Activated T-cell treated with anti-CD3 and anti-CD28 coated beads, Interleukin-2, amount 50 U/mL, for 72 hours (primary cell): ENCODE data around the gene ARL6. TPM values are rescaled to one million over a fixed set of nuclear protein-coding genes. Genes with fewer than 3 reads are reported as not detected.

Source experiments
- ATAC-seq, 2 donors: fragments of 150-1000 bp; cut with Tn5 transposase; replicated peaks in 1 of 2; 2 replicates each; pipeline ENCODE4 v1.10.0; 2021; ENCODE audit warnings: moderate library complexity in 2 of 2, mild to moderate bottlenecking in 1 of 2
- DNase-seq, 2 donors: peaks; one replicate each; pipeline ENCODE4 v3.0.0; 2021 to 2022; ENCODE audit warnings: mixed read lengths in 1 of 2
- H3K27ac Mint-ChIP-seq: one replicate; pipeline ENCODE4 v1.8.0; 2022; ENCODE audit warnings: mild to moderate bottlenecking, moderate library complexity, mixed read lengths
- H3K27me3 Mint-ChIP-seq: one replicate; pipeline ENCODE4 v1.8.0; 2022; ENCODE audit warnings: low read depth, mixed read lengths
- H3K36me3 Mint-ChIP-seq, 2 donors: one replicate each; pipeline ENCODE4 v1.8.0; 2022; ENCODE audit warnings: mixed read lengths in 2 of 2, mild to moderate bottlenecking in 1 of 2; ENCODE audit not compliant: insufficient read depth in 2 of 2
- H3K4me1 Mint-ChIP-seq: one replicate; pipeline ENCODE4 v1.8.0; 2022; ENCODE audit warnings: low read depth, mixed read lengths
- H3K4me3 Mint-ChIP-seq, 2 donors: one replicate each; pipeline ENCODE4 v1.8.0; 2022; ENCODE audit warnings: mild to moderate bottlenecking in 2 of 2, mixed read lengths in 2 of 2, moderate library complexity in 2 of 2
- H3K9me3 Mint-ChIP-seq, 2 donors: one replicate each; pipeline ENCODE4 v1.8.0; 2022; ENCODE audit warnings: mixed read lengths in 2 of 2
- total RNA-seq, 2 donors: library from RNA; stranded (reverse); gene quantifications; one replicate each; pipeline ENCODE4 v1.2.3, GENCODE V29; 2022

The ARL6 gene
- total RNA-seq = 1 to 10 TPM; 1.3 to 2.8 TPM

DNA sequence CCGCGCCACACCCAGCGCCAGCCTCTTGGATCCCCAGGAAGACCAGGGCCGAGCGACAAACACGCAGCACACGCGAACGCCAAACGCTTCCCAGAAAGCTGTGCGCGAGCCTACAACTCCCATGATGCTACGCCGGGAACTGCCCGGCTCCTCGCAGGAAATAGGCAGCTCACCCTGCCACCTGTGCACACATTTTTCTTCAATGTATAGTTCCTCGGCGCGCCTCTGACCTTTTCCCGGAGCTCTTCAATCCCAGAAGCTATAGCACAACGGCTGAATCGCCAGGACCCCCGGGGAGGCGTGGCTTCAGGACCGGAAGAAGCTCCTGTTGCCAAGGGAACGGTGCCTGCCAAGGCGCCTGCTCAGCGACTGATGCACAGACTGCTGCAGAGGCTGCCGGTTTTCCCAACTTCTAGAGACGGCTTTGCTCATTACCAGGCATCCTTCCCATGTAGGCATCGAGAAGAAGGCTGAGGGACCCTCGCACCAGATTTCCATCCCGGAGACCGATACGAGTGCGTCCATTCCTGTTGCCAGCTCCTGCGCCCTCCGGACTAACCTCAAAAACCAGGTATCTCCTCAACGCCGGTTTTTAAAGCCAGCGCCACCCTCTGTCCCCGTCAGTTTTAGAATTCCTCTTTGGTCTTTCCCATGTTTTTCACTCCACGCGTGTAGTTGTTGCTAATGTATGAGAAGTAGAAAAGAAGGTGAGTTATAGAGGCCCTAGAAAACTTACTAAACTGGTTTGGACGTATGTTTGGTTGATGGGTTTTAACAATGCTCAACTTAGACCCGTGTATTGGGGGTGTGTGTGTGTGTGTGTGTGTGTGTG is at the start of gene ARL6:
TSS of gene ARL6 (plus strand) at position 352 of the 832 bp plus-strand sequence. CDS start 3,350 bp downstream, outside the sequence.
- DNase-seq (peak; percentile 74 to 75), ATAC-seq (peak; percentile 94 to 95)
- Mint-ChIP-seq H3K4me1 (peaks cover 21% of the 10 kb centered on the region), H3K36me3 (peaks cover 0 to 3% of the 10 kb centered on the region in 2 donors), H3K27ac (peak within 1 kb of the TSS; percentile 95), H3K4me3 (peak within 1 kb of the TSS; percentile 96 to 98), H3K9me3 (no peaks in the 10 kb centered on the region), H3K27me3 (no peaks in the 10 kb centered on the region)

- Mint-ChIP-seq H3K36me3 (no peaks in the 10 kb centered on the region), H3K9me3 (no peaks in the 10 kb centered on the region), H3K4me1 (no peaks in the 10 kb centered on the region), H3K4me3 (no peak overlapping the region), H3K27me3 (no peaks in the 10 kb centered on the region), H3K27ac (no peak overlapping the region)
- DNase-seq = peak; percentile 60 to 65
- ATAC-seq = peak; percentile 65 to 67
Measured at GRCh38 chr3:97719156-97719821, 45.3 kb upstream of the ARL6 start.

DNA sequence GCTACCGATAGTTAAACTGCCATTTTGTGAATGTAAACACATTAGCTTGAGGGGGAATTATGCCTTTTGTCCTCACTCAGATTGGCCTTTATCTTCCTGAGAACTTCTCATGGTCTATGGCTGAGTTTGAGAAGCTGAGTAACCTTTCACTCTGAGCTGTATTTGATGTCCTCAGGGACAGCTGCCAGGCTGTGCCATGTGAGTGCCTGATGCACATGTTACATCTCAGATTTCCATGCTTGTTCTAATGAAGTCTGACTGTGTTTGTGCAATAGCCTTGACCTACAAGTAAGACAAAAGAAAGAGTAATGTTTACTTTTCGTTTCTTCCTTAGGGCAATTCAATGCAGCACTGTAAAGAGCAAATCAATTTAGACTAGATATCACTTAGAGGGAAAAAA is 44.1 kb upstream of the ARL6 start:
- no peak for ATAC-seq
- no peaks in the 10 kb centered on the region for H3K9me3 Mint-ChIP-seq
- no peaks in the 10 kb centered on the region for H3K4me1 Mint-ChIP-seq
- H3K4me3 Mint-ChIP-seq = no peak overlapping the region
- no peak for DNase-seq
- H3K27ac Mint-ChIP-seq = no peak overlapping the region
- no peaks in the 10 kb centered on the region for H3K36me3 Mint-ChIP-seq
- no peaks in the 10 kb centered on the region for H3K27me3 Mint-ChIP-seq

DNA sequence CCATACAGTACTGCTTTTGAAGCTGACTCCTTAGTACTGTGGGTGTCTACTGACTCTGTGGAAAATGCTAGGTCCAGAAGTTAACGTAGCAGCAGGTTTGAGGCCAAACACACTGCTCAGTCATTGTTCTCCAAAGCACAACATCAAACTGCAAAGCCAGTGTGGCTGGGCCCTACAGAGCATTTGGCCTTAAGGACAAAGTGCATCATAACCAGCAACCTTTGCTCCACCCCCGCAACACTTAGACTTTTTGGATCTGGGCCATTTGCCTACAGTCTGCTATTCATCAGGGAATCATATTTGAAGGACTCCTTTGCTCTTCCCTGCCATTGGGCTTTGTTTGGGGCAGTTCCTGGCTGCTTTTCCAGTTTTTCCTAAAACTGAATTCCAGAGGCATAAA is 43.1 kb upstream of the ARL6 start:
- H3K4me1 Mint-ChIP-seq = no peaks in the 10 kb centered on the region
- no peaks in the 10 kb centered on the region for H3K36me3 Mint-ChIP-seq
- no peak overlapping the region for H3K27ac Mint-ChIP-seq
- H3K27me3 Mint-ChIP-seq = no peaks in the 10 kb centered on the region
- ATAC-seq (no peak), DNase-seq (no peak)
- H3K9me3 Mint-ChIP-seq = no peaks in the 10 kb centered on the region
- H3K4me3 Mint-ChIP-seq = no peak overlapping the region

DNA sequence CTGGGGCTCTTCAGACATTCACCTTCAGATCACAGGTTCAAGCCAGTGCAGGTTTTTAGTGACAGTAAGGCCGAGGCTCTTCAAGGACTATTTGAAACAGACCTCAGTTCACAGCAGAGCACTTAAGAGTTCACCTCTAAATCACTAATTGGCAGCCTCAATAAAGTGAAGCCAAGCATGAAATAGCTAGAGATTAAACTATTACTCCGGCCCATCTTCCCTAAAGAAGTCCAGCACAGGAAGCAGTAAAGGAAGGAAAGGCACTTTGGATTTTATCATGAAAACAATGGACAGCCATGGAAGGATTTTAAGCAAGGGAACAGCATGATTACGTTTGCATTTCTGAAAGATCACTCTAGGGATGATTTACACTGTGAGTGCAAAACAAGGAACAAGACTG is 27.6 kb upstream of the ARL6 start:
- H3K4me3 Mint-ChIP-seq = no peak overlapping the region
- H3K4me1 Mint-ChIP-seq = no peaks in the 10 kb centered on the region
- peaks cover 16% of the 10 kb centered on the region for H3K27me3 Mint-ChIP-seq
- ATAC-seq (no peak), DNase-seq (no peak)
- no peak overlapping the region for H3K27ac Mint-ChIP-seq
- no peaks in the 10 kb centered on the region for H3K36me3 Mint-ChIP-seq
- H3K9me3 Mint-ChIP-seq = no peaks in the 10 kb centered on the region

DNA sequence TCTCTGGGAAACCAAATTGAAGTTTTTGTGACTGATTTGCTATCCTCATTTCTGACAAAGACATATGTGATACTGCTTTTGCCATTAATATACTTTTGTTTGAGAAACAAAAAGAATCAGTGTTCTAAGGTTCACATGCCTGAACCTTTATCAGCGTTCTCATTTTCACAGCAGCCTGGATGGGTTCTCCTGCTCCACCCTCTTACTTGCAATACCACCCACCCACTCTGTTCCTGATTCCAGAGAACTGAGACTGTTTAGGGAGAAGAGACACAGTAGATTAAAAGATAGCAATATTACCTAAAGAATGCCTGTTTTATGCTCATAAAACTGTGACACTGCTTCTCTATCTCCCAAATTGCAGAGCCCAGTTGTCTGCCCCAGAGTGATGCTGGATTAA is 25.8 kb upstream of the ARL6 start:
- ATAC-seq = no peak
- DNase-seq = no peak
- no peaks in the 10 kb centered on the region for H3K9me3 Mint-ChIP-seq
- no peak overlapping the region for H3K4me3 Mint-ChIP-seq
- H3K4me1 Mint-ChIP-seq = no peaks in the 10 kb centered on the region
- peaks cover 11% of the 10 kb centered on the region for H3K27me3 Mint-ChIP-seq
- no peaks in the 10 kb centered on the region for H3K36me3 Mint-ChIP-seq
- H3K27ac Mint-ChIP-seq = no peak overlapping the region

DNA sequence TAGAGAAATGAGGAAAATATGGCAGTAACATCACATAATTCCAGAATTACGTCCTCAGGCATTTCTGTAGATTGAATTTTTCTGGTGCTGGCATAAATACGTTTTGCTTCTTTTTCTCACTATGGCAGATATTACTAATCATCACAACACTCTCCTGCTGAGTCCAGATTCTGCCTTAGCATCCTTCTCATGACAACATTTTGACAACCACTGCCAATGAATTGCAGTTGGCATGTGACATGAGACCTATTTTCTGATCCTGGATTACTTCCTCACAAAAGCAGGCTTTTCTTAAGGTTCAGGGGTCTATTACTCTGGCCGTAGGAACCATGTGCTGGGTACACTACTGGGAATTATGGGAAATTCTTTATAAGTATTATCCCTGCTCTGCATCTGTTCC is 22.5 kb upstream of the ARL6 start:
- DNase-seq (no peak), ATAC-seq (no peak)
- H3K4me1 Mint-ChIP-seq = no peaks in the 10 kb centered on the region
- H3K36me3 Mint-ChIP-seq = no peaks in the 10 kb centered on the region
- H3K27ac Mint-ChIP-seq = no peak overlapping the region
- H3K9me3 Mint-ChIP-seq = no peaks in the 10 kb centered on the region
- H3K27me3 Mint-ChIP-seq = peaks cover 8% of the 10 kb centered on the region
- no peak overlapping the region for H3K4me3 Mint-ChIP-seq

- no peak for ATAC-seq
- no peaks in the 10 kb centered on the region for H3K36me3 Mint-ChIP-seq
- peaks cover 7% of the 10 kb centered on the region for H3K27me3 Mint-ChIP-seq
- no peaks in the 10 kb centered on the region for H3K4me1 Mint-ChIP-seq
- DNase-seq = no peak
- no peak overlapping the region for H3K4me3 Mint-ChIP-seq
- H3K27ac Mint-ChIP-seq = no peak overlapping the region
- H3K9me3 Mint-ChIP-seq = no peaks in the 10 kb centered on the region
Measured at GRCh38 chr3:97744289-97744688, 20.3 kb upstream of the ARL6 start.

- DNase-seq = no peak
- no peaks in the 10 kb centered on the region for H3K27me3 Mint-ChIP-seq
- peak overlapping the region; percentile 96 to 98 for H3K4me3 Mint-ChIP-seq
- peaks cover 21% of the 10 kb centered on the region for H3K4me1 Mint-ChIP-seq
- no peak for ATAC-seq
- H3K27ac Mint-ChIP-seq = peak overlapping the region; percentile 95
- peaks cover 0 to 3% of the 10 kb centered on the region in 2 donors for H3K36me3 Mint-ChIP-seq
- H3K9me3 Mint-ChIP-seq = no peaks in the 10 kb centered on the region
Measured at GRCh38 chr3:97763586-97764406, 762 bp upstream of the ARL6 start.

- no peak for ATAC-seq
- peaks cover under 1 to 3% of the 10 kb centered on the region in 2 donors for H3K36me3 Mint-ChIP-seq
- peak overlapping the region; percentile 51 for H3K27ac Mint-ChIP-seq
- no peak for DNase-seq
- no peaks in the 10 kb centered on the region for H3K27me3 Mint-ChIP-seq
- H3K4me3 Mint-ChIP-seq = peak overlapping the region; percentile 96 to 98
- H3K9me3 Mint-ChIP-seq = no peaks in the 10 kb centered on the region
- H3K4me1 Mint-ChIP-seq = peaks cover 21% of the 10 kb centered on the region
Measured at GRCh38 chr3:97765336-97765735, 778 bp downstream of the ARL6 start.

- H3K27me3 Mint-ChIP-seq = no peaks in the 10 kb centered on the region
- no peak overlapping the region for H3K4me3 Mint-ChIP-seq
- DNase-seq (no peak), ATAC-seq (no peak)
- H3K9me3 Mint-ChIP-seq = no peaks in the 10 kb centered on the region
- H3K36me3 Mint-ChIP-seq = peaks cover 3 to 5% of the 10 kb centered on the region in 2 donors
- no peaks in the 10 kb centered on the region for H3K4me1 Mint-ChIP-seq
- no peak overlapping the region for H3K27ac Mint-ChIP-seq
Measured at GRCh38 chr3:97772926-97773325, 8.4 kb downstream of the ARL6 start.

- H3K27me3 Mint-ChIP-seq = no peaks in the 10 kb centered on the region
- no peak for ATAC-seq
- H3K27ac Mint-ChIP-seq = no peak overlapping the region
Measured at GRCh38 chr3:97778152-97778551, 13.6 kb downstream of the ARL6 start.

More at GRCh38 chr3:97778152-97778551, 13.6 kb downstream of the ARL6 start:
- Mint-ChIP-seq H3K4me3 (no peak overlapping the region), H3K9me3 (no peaks in the 10 kb centered on the region), H3K4me1 (no peaks in the 10 kb centered on the region), H3K36me3 (no peaks in the 10 kb centered on the region)
- DNase-seq = no peak
